H1 (cell line): ENCODE data around the gene NHS. TPM values are rescaled to one million over a fixed set of nuclear protein-coding genes. Genes with fewer than 3 reads are reported as not detected.

Experiments
- CTCF ChIA-PET: fragments of 300-600 bp; sonication (Branson Sonifier 250); formaldehyde crosslinking; loops from one replicate; lab custom pipeline; 2021; ENCODE audit not compliant: partially characterized antibody; lab: Charles Lee
- POLR2A ChIA-PET: fragments of 300-600 bp; sonication (Branson Sonifier 250); formaldehyde crosslinking; loops from one replicate; lab custom pipeline; 2021; ENCODE audit warnings: inconsistent platforms; ENCODE audit not compliant: partially characterized antibody; lab: Charles Lee
- DNase-seq, 2 experiments: peaks; one replicate each; pipeline versions ENCODE4 v3.0.0 to v3.0.0-alpha.2; 2010 to 2022; ENCODE audit warnings: low spot score in 2 of 2, low read depth in 1 of 2, mixed read lengths in 1 of 2
- FAIRE-seq: peaks from 2 replicates; lab custom pipeline; 2011; peaks lifted over from hg19 to GRCh38; lab: Jason Lieb, UNC
- H2AFZ ChIP-seq: 2 replicates; pipeline ENCODE4 v1.8.1; 2012; ENCODE audit warnings: low read length, inconsistent platforms
- H2AK5ac ChIP-seq: 2 replicates; pipeline ENCODE4 v1.6.1; 2013; ENCODE audit warnings: low read depth, low read length
- H2BK120ac ChIP-seq: replicated peaks from 2 replicates; pipeline ENCODE3; 2013; ENCODE audit warnings: low read depth, low read length, inconsistent platforms
- H2BK12ac ChIP-seq: 2 replicates; pipeline ENCODE4 v1.6.1; 2013; ENCODE audit warnings: low read depth, low read length
- H2BK15ac ChIP-seq: 2 replicates; pipeline ENCODE4 v1.6.1; 2013; ENCODE audit warnings: low read length
- H2BK20ac ChIP-seq: 2 replicates; pipeline ENCODE4 v1.6.1; 2013; ENCODE audit warnings: low read length
- H2BK5ac ChIP-seq: 2 replicates; pipeline ENCODE4 v1.6.1; 2013; ENCODE audit warnings: low read depth, low read length
- H3K14ac ChIP-seq: 2 replicates; pipeline ENCODE4 v1.6.1; 2013; ENCODE audit warnings: inconsistent platforms; ENCODE audit not compliant: insufficient read length
- H3K18ac ChIP-seq: 2 replicates; pipeline ENCODE4 v1.6.1; 2013; ENCODE audit warnings: low read length; ENCODE audit errors: extremely low read depth
- H3K23ac ChIP-seq: 2 replicates; pipeline ENCODE4 v1.6.1; 2013; ENCODE audit warnings: inconsistent platforms; ENCODE audit not compliant: insufficient read length
- H3K23me2 ChIP-seq: 2 replicates; pipeline ENCODE4 v1.6.1; 2013; ENCODE audit warnings: low read depth, low read length
- H3K27ac ChIP-seq: 2 replicates; pipeline ENCODE4 v1.6.1; 2011; ENCODE audit warnings: low read depth, low read length, inconsistent platforms
- H3K27me3 ChIP-seq, 4 experiments: replicated peaks in 1 of 4; 1 replicate in 1 of 4; 2 replicates in 3 of 4; pipeline versions ENCODE4 v1.6.1 to v1.8.1; 2011 to 2013; ENCODE audit warnings: low read length in 3 of 4, mild to moderate bottlenecking in 3 of 4, inconsistent platforms in 2 of 4, mixed read lengths in 2 of 4, moderate library complexity in 1 of 4; ENCODE audit not compliant: control insufficient read depth in 3 of 4, insufficient read depth in 3 of 4; ENCODE audit errors: extremely low read depth in 1 of 4
- H3K36me3 ChIP-seq, 4 experiments: 2 replicates each; pipeline versions ENCODE4 v1.6.1 to v1.8.1; 2011 to 2013; ENCODE audit warnings: mild to moderate bottlenecking in 4 of 4, low read length in 3 of 4, moderate library complexity in 2 of 4, control low read depth in 1 of 4, inconsistent platforms in 1 of 4; ENCODE audit not compliant: insufficient read depth in 4 of 4, control insufficient read depth in 2 of 4
- H3K4ac ChIP-seq: replicated peaks from 2 replicates; pipeline ENCODE3; 2013; ENCODE audit warnings: low read length, low read depth, mixed read lengths, inconsistent platforms; ENCODE audit not compliant: insufficient read length
- H3K4me1 ChIP-seq, 4 experiments: replicated peaks in 1 of 4; 1 replicate in 1 of 4; 2 replicates in 3 of 4; pipeline versions ENCODE4 v1.6.1 to v1.8.1; 2011 to 2013; ENCODE audit warnings: low read length in 3 of 4, inconsistent platforms in 2 of 4, mixed read lengths in 1 of 4; ENCODE audit not compliant: insufficient read depth in 4 of 4, control insufficient read depth in 3 of 4
- H3K4me2 ChIP-seq, 2 experiments: 2 replicates each; pipeline versions ENCODE4 v1.6.1 to v1.8.1; 2011 to 2013; ENCODE audit warnings: low read depth in 2 of 2, low read length in 2 of 2, control low read depth in 1 of 2, inconsistent platforms in 1 of 2, mild to moderate bottlenecking in 1 of 2; ENCODE audit not compliant: insufficient read depth in 1 of 2
- H3K4me3 ChIP-seq, 4 experiments: fragments of 200-600, 300-600 bp in 1 of 4; sonication (generic), shearing (Covaris generic), sonication (Bioruptor Twin) in 1 of 4; 2 replicates each; pipeline versions ENCODE4 v1.5.1 to v1.8.1; 2011 to 2016; ENCODE audit warnings: low read length in 4 of 4, low read depth in 3 of 4, control low read depth in 2 of 4, inconsistent platforms in 2 of 4, mild to moderate bottlenecking in 2 of 4, mixed read lengths in 1 of 4, moderate library complexity in 1 of 4; ENCODE audit not compliant: insufficient read depth in 2 of 4; ENCODE audit errors: extremely low read depth in 1 of 4
- H3K56ac ChIP-seq: replicated peaks from 2 replicates; pipeline ENCODE3; 2013; ENCODE audit warnings: low read depth, mild to moderate bottlenecking, mixed read lengths, low read length, inconsistent platforms; ENCODE audit not compliant: insufficient read length
- H3K79me1 ChIP-seq: 2 replicates; pipeline ENCODE4 v1.6.1; 2013; ENCODE audit warnings: low read depth, low read length, control low read depth
- H3K79me2 ChIP-seq, 2 experiments: 2 replicates each; pipeline versions ENCODE4 v1.6.1 to v1.8.1; 2012 to 2013; ENCODE audit warnings: low read length in 2 of 2, mild to moderate bottlenecking in 2 of 2, inconsistent platforms in 1 of 2; ENCODE audit not compliant: insufficient read depth in 2 of 2, control insufficient read depth in 1 of 2
- H3K9ac ChIP-seq, 4 experiments: replicated peaks in 1 of 4; 1 replicate in 1 of 4; 2 replicates in 3 of 4; pipeline versions ENCODE4 v1.6.1 to v1.8.1; 2011 to 2013; ENCODE audit warnings: low read depth in 3 of 4, low read length in 3 of 4, control low read depth in 2 of 4, mild to moderate bottlenecking in 2 of 4, moderate library complexity in 2 of 4, inconsistent platforms in 1 of 4; ENCODE audit errors: extremely low read depth in 1 of 4
- H3K9me3 ChIP-seq, 2 experiments: 2 replicates each; pipeline versions ENCODE4 v1.6.1 to v1.8.1; 2012 to 2013; ENCODE audit warnings: mild to moderate bottlenecking in 2 of 2, moderate library complexity in 2 of 2, control low read depth in 1 of 2, inconsistent platforms in 1 of 2, low read depth in 1 of 2, low read length in 1 of 2, mixed read lengths in 1 of 2; ENCODE audit not compliant: insufficient read depth in 2 of 2
- H4K20me1 ChIP-seq, 2 experiments: replicated peaks in 1 of 2; 2 replicates each; pipeline versions ENCODE3 to v1.8.1; 2011 to 2013; ENCODE audit warnings: inconsistent platforms in 2 of 2, low read length in 2 of 2, mild to moderate bottlenecking in 1 of 2; ENCODE audit not compliant: insufficient read depth in 2 of 2, control insufficient read depth in 1 of 2
- H4K5ac ChIP-seq: 2 replicates; pipeline ENCODE4 v1.6.1; 2013; ENCODE audit warnings: low read length, low read depth, mixed read lengths, inconsistent platforms; ENCODE audit not compliant: insufficient read length
- H4K8ac ChIP-seq: 2 replicates; pipeline ENCODE4 v1.8.0; 2013; ENCODE audit warnings: mild to moderate bottlenecking, moderate library complexity, low read length, inconsistent platforms; ENCODE audit not compliant: insufficient read depth; ENCODE audit errors: extremely low read depth
- H4K91ac ChIP-seq: replicated peaks from 2 replicates; pipeline ENCODE3; 2013; ENCODE audit warnings: low read length, mixed read lengths, inconsistent platforms; ENCODE audit not compliant: insufficient read length
- CHD1 ChIP-seq: IDR thresholded peaks from 2 replicates; pipeline ENCODE4 v1.6.1; 2012; ENCODE audit warnings: low read depth, low read length, improper control_type of control experiment
- JUN ChIP-seq: IDR thresholded peaks from 2 replicates; pipeline ENCODE4 v1.6.1; 2011; ENCODE audit warnings: low read depth, mild to moderate bottlenecking, improper control_type of control experiment, low read length
- KDM5A ChIP-seq: fragments of 200-600 bp; IDR thresholded peaks from 2 replicates; pipeline ENCODE4 v1.7.1; 2012; ENCODE audit warnings: mild to moderate bottlenecking, low read length, inconsistent platforms, mixed read lengths
- PHF8 ChIP-seq: fragments of 200-600 bp; sonication (generic); conservative IDR thresholded peaks from 2 replicates; pipeline ENCODE4 v1.7.1; 2012; ENCODE audit warnings: low read depth, mild to moderate bottlenecking, inconsistent platforms, low read length, moderate library complexity
- POU5F1 ChIP-seq: IDR thresholded peaks from 2 replicates; pipeline ENCODE4 v1.6.1; 2011; ENCODE audit warnings: low read depth, mild to moderate bottlenecking, low read length, moderate library complexity
- RFX5 ChIP-seq: IDR thresholded peaks from 2 replicates; pipeline ENCODE4 v1.6.1; 2011; ENCODE audit warnings: low read depth, low read length, improper control_type of control experiment, borderline replicate concordance
- SIN3A ChIP-seq, 2 experiments: IDR thresholded peaks in 1 of 2; conservative IDR thresholded peaks in 1 of 2; 2 replicates each; pipeline ENCODE4 v1.6.1; 2011 to 2012; ENCODE audit warnings: low read length in 2 of 2, improper control_type of control experiment in 1 of 2, low read depth in 1 of 2, mild to moderate bottlenecking in 1 of 2
- SIRT6 ChIP-seq: IDR thresholded peaks from one replicate; pipeline ENCODE4 v1.7.1; 2012; ENCODE audit warnings: low read length, inconsistent platforms
- SIX5 ChIP-seq: IDR thresholded peaks from 2 replicates; pipeline ENCODE4 v1.6.1; 2011; ENCODE audit warnings: mild to moderate bottlenecking, low read depth, low read length
- SUZ12 ChIP-seq: fragments of 200-600 bp; sonication (generic); IDR thresholded peaks from 2 replicates; pipeline ENCODE4 v1.6.1; 2012; ENCODE audit warnings: mild to moderate bottlenecking, inconsistent platforms, low read length, moderate library complexity, mixed read lengths
- TBP ChIP-seq: IDR thresholded peaks from 2 replicates; pipeline ENCODE4 v1.6.1; 2011; ENCODE audit warnings: low read depth, low read length, improper control_type of control experiment
- TEAD4 ChIP-seq: IDR thresholded peaks from 2 replicates; pipeline ENCODE4 v1.6.1; 2012; ENCODE audit warnings: low read depth, low read length, inconsistent platforms, mixed read lengths
- WGBS, 2 experiments: shearing (Covaris generic) in 1 of 2; methylation state at CpG; one replicate each; pipeline versions ENCODE4 v1.1.6 to v1.1.7; 2013 to 2015; ENCODE audit warnings: low lambda C conversion rate in 2 of 2, mixed read lengths in 2 of 2, inconsistent platforms in 1 of 2, low coverage in 1 of 2, missing lambda C conversion rate in 1 of 2; ENCODE audit not compliant: insufficient replicate concordance in 2 of 2, insufficient coverage in 1 of 2, insufficient read length in 1 of 2; ENCODE audit errors: extremely low coverage in 1 of 2, missing lambda C conversion rate in 1 of 2; 5-methylcytosine and 5-hydroxymethylcytosine counted together
- polyA plus RNA-seq, 7 experiments: library from polyadenylated mRNA; depleted of rRNA in 3 of 7; stranded (reverse) in 5 of 7; unstranded in 2 of 7; fragments of >200 nt in 5 of 7; fragments of 200-250 nt in 2 of 7; gene quantifications; 1 replicate in 5 of 7; 2 replicates in 1 of 7; 4 replicates in 1 of 7; pipeline versions ENCODE4 v1.2.1 to v1.2.3, GENCODE V29; 2011 to 2013; ENCODE audit warnings: missing spikeins in 2 of 7, mixed read lengths in 2 of 7
- total RNA-seq: library from RNA; stranded (reverse); fragmentation: NEBNext Ultra II Directional; extraction: Animal tissue kit (Norgen Biotek cat#: 25700); gene quantifications from 2 replicates; pipeline ENCODE4 v1.2.1, GENCODE V29; 2021
- TF ChIP-seq, protein P1 (sequence below): IDR thresholded peaks from 2 replicates; pipeline ENCODE4 v1.6.1; 2012; ENCODE audit warnings: inconsistent platforms

Gene NHS
- total and polyA plus RNA-seq, 2 of the 8 experiments (the other 6 are each of a cell fraction or from before 2014, with no cell fraction given): 2.2 to 6.7 TPM

GRCh38 chrX:17435476-17435875 lies 60.5 kb downstream of the NHS start:
- Histone ChIP-seq H3K23me2 (no peaks in the 10 kb centered on the region), H3K4me3 (no peak overlapping the region), H2BK12ac (no peak overlapping the region), H3K4me2 (no peak overlapping the region), H3K79me1 (no peaks in the 10 kb centered on the region), H3K4me1 (peaks cover 0 to 4% (median 0%) of the 10 kb centered on the region in 4 experiments; a peak in 1 of 7 replicates), H2BK15ac (no peak overlapping the region), H3K9me3 (no peaks in the 10 kb centered on the region), H3K79me2 (no peaks in the 10 kb centered on the region), H2BK20ac (no peak overlapping the region), H3K56ac (no peak overlapping the region), H3K27ac (no peak overlapping the region), H3K27me3 (no peaks in the 10 kb centered on the region), H3K14ac (no peak overlapping the region), H3K9ac (no peak overlapping the region), H2BK5ac (no peak overlapping the region), H4K5ac (no peak overlapping the region), H2AFZ (no peak overlapping the region), H2AK5ac (no peak overlapping the region), H4K91ac (no peak overlapping the region), H3K23ac (no peak overlapping the region), H3K36me3 (no peaks in the 10 kb centered on the region), H4K20me1 (no peaks in the 10 kb centered on the region), H2BK120ac (no peak overlapping the region), H3K18ac (no peak overlapping the region; the same call in 1 of the 2 replicates), H4K8ac (no peak overlapping the region), H3K4ac (no peak overlapping the region)
- DNase-seq (no peak), FAIRE-seq (no peak)
- CTCF ChIA-PET: interaction anchor here (1.5 kb wide), 1 partner anchor 94 kb away, joined by 3 read pairs; no protein-coding TSS in a partner anchor
- 92% methylated on average over 4 of the region's 4 CpGs; no CpG with 5 or more reads in 1 of the 2 experiments for WGBS, 2 experiments
- POLR2A ChIA-PET: interaction anchor here (1.6 kb wide), 1 partner anchor 11 kb away, joined by 3 read pairs; no protein-coding TSS in a partner anchor
- TF ChIP-seq PHF8: no peak
- no peak for TF ChIP-seq SUZ12
- no peak for TF ChIP-seq POU5F1
- no peak for TF ChIP-seq SIN3A (conservative IDR thresholded peaks at IDR 0.05 in 1 of 2, IDR thresholded peaks at IDR 0.05 in 1 of 2; ENCODE audit: low read depth in 1 of 2, low read length in 2 of 2)
- TF ChIP-seq SIRT6: no peak
- TF ChIP-seq JUN: no peak
- TF ChIP-seq RFX5: no peak
- TF ChIP-seq, protein P1, sequence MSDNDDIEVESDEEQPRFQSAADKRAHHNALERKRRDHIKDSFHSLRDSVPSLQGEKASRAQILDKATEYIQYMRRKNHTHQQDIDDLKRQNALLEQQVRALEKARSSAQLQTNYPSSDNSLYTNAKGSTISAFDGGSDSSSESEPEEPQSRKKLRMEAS: no peak
- no peak for TF ChIP-seq SIX5
- TF ChIP-seq TEAD4: no peak
- no peak for TF ChIP-seq TBP
- no peak for TF ChIP-seq KDM5A
- TF ChIP-seq CHD1: no peak
